HepG2 (cell line): ENCODE measurements around the gene CCDC191. TPM values are rescaled to one million over a fixed set of nuclear protein-coding genes. Genes with fewer than 3 reads are reported as not detected.

Experiments used
- CBX2 ChIP-seq, 2 experiments: fragments of 200-600 bp in 1 of 2; sonication (generic); formaldehyde crosslinking in 1 of 2; IDR thresholded peaks; 2 replicates each; pipeline versions ENCODE4 v1.7.0 to v1.8.1; 2018 to 2022; ENCODE audit warnings: low read depth in 2 of 2, low read length in 1 of 2, mild to moderate bottlenecking in 1 of 2, missing genetic modification reagents in 1 of 2
- DMAP1 ChIP-seq: IDR thresholded peaks from 2 replicates; pipeline ENCODE4 v1.6.1; 2016
- DMTF1 ChIP-seq: sonication (generic); formaldehyde crosslinking; IDR thresholded peaks from 2 replicates; pipeline ENCODE4 v1.4.0; 2020; ENCODE audit warnings: mild to moderate bottlenecking, missing genetic modification reagents
- EEA1 ChIP-seq: sonication (generic); formaldehyde crosslinking; IDR thresholded peaks from 2 replicates; pipeline ENCODE4 v1.5.1; 2020; ENCODE audit warnings: mild to moderate bottlenecking, missing genetic modification reagents, borderline replicate concordance
- EZH2 ChIP-seq: conservative IDR thresholded peaks from 2 replicates; pipeline ENCODE4 v1.6.1; 2012; ENCODE audit warnings: mild to moderate bottlenecking, low read depth, low read length, moderate library complexity
- GTF3A ChIP-seq: sonication (generic); formaldehyde crosslinking; conservative IDR thresholded peaks from 2 replicates; pipeline ENCODE4 v1.4.0; 2020; ENCODE audit warnings: mild to moderate bottlenecking, missing genetic modification reagents
- IKZF1 ChIP-seq: fragments of 450-650 bp; IDR thresholded peaks from 2 replicates; pipeline ENCODE4 v1.7.1; 2016
- PITX1 ChIP-seq: sonication (generic); formaldehyde crosslinking; IDR thresholded peaks from 2 replicates; pipeline ENCODE4 v1.5.1; 2020; ENCODE audit warnings: mild to moderate bottlenecking, missing genetic modification reagents
- REXO4 ChIP-seq: sonication (generic); formaldehyde crosslinking; IDR thresholded peaks from 2 replicates; pipeline ENCODE4 v1.8.0; 2022; ENCODE audit warnings: missing genetic modification reagents, mild to moderate bottlenecking, borderline replicate concordance
- SOX13 ChIP-seq, 3 experiments: fragments of 450-650 bp in 1 of 3; sonication (generic) in 1 of 3; formaldehyde crosslinking in 1 of 3; IDR thresholded peaks in 2 of 3; conservative IDR thresholded peaks in 1 of 3; 2 replicates each; pipeline versions ENCODE4 v1.5.0 to v1.6.1; 2016 to 2020; ENCODE audit warnings: antibody characterized with exemption in 1 of 3, mild to moderate bottlenecking in 1 of 3, missing compliant biosample characterization in 1 of 3, missing genetic modification reagents in 1 of 3, moderate library complexity in 1 of 3
- SP140L ChIP-seq: sonication (generic); formaldehyde crosslinking; IDR thresholded peaks from 2 replicates; pipeline ENCODE4 v1.4.0; 2020; ENCODE audit warnings: missing genetic modification reagents, borderline replicate concordance
- YY1 ChIP-seq: IDR thresholded peaks from 2 replicates; pipeline ENCODE4 v1.6.1; 2011; ENCODE audit warnings: low read length, low read depth, moderate library complexity, mild to moderate bottlenecking; ENCODE audit not compliant: insufficient read depth, insufficient replicate concordance
- ZNF207 ChIP-seq: fragments of 450-650 bp; IDR thresholded peaks from 2 replicates; pipeline ENCODE4 v1.6.1; 2016; ENCODE audit warnings: antibody characterized with exemption, borderline replicate concordance
- ZNF230 ChIP-seq: sonication (generic); formaldehyde crosslinking; IDR thresholded peaks from 2 replicates; pipeline ENCODE4 v1.4.0; 2020; ENCODE audit warnings: mild to moderate bottlenecking, missing genetic modification reagents
- ZNF605 ChIP-seq: sonication (generic); formaldehyde crosslinking; IDR thresholded peaks from 2 replicates; pipeline ENCODE4 v1.8.0; 2022; ENCODE audit warnings: mild to moderate bottlenecking, missing genetic modification reagents
- ZNF703 ChIP-seq: sonication (generic); formaldehyde crosslinking; IDR thresholded peaks from 2 replicates; pipeline ENCODE4 v1.5.1; 2020; ENCODE audit warnings: missing genetic modification reagents, mild to moderate bottlenecking, moderate library complexity, borderline replicate concordance
- ZNF784 ChIP-seq: sonication (generic); formaldehyde crosslinking; IDR thresholded peaks from 2 replicates; pipeline ENCODE4 v1.5.1; 2020; ENCODE audit warnings: missing genetic modification reagents, mild to moderate bottlenecking, borderline replicate concordance
- polyA plus RNA-seq, 8 experiments: library from polyadenylated mRNA; depleted of rRNA in 3 of 8; stranded (reverse) in 7 of 8; unstranded in 1 of 8; fragments of >200 nt; fragmentation: Illumina TruSeq in 4 of 8; extraction: Trizol in 4 of 8; gene quantifications; 2 replicates each; pipeline versions ENCODE4 v1.2.1 to v1.2.3, GENCODE V29; 2011 to 2016; ENCODE audit warnings: low read depth in 4 of 8, missing spikeins in 1 of 8, mixed read lengths in 1 of 8; ENCODE audit not compliant: insufficient read depth in 1 of 8
- total RNA-seq, 5 experiments: library from RNA; depleted of rRNA; stranded (reverse); fragments of >200 nt; fragmentation: Illumina TruSeq; extraction: Trizol; gene quantifications; 2 replicates each; pipeline ENCODE4 v1.2.3, GENCODE V29; 2016; ENCODE audit warnings: low read depth in 1 of 5
- TF ChIP-seq, protein P1 (sequence below): sonication (generic); formaldehyde crosslinking; IDR thresholded peaks from 2 replicates; pipeline ENCODE4 v1.8.1; 2023; ENCODE audit warnings: missing genetic modification reagents, inconsistent platforms, borderline replicate concordance
- TF ChIP-seq, protein P2 (sequence below), 2 experiments: IDR thresholded peaks; 2 replicates each; pipeline ENCODE4 v1.6.1; 2011 to 2012; ENCODE audit warnings: low read length in 2 of 2, borderline replicate concordance in 1 of 2, low read depth in 1 of 2, mild to moderate bottlenecking in 1 of 2, moderate library complexity in 1 of 2

CCDC191 gene
- total and polyA plus RNA-seq, 2 of the 13 experiments (the other 11 are each of a cell fraction or from before 2014, with no cell fraction given), result 0.91 to 1.4 TPM

- peak; percentile 65; the same call in 1 of the 2 replicates for TF ChIP-seq PITX1 (CRISPR knock-in tag)
- peak; percentile 82; the same call in 1 of the 2 replicates for TF ChIP-seq ZNF784 (CRISPR knock-in tag)
- peak; percentile 12; the same call in 1 of the 2 replicates for TF ChIP-seq ZNF230 (CRISPR knock-in tag)
- peak; percentile 69 for TF ChIP-seq YY1
- no peak for TF ChIP-seq SOX13 (IDR thresholded peaks at IDR 0.05)
- peak in 1 of 2 experiments; percentile 36; a peak in 1 of 4 replicates for TF ChIP-seq SOX13 (CRISPR knock-in tag; conservative IDR thresholded peaks at IDR 0.05 in 1 of 2, IDR thresholded peaks at IDR 0.05 in 1 of 2)
- no peak for TF ChIP-seq SP140L (CRISPR knock-in tag)
- TF ChIP-seq EEA1 (CRISPR knock-in tag), result no peak
- 0 out of 2 replicates have a peak, but pooled peaks have one; percentile 61 for TF ChIP-seq ZNF605 (CRISPR knock-in tag)
- no peak for TF ChIP-seq DMTF1 (CRISPR knock-in tag)
- TF ChIP-seq CBX2 (IDR thresholded peaks at IDR 0.05; ENCODE audit: low read depth, low read length), result no peak
- no peak for TF ChIP-seq CBX2 (CRISPR knock-in tag; IDR thresholded peaks at IDR 0.05; ENCODE audit: low read depth)
- TF ChIP-seq, protein P1, sequence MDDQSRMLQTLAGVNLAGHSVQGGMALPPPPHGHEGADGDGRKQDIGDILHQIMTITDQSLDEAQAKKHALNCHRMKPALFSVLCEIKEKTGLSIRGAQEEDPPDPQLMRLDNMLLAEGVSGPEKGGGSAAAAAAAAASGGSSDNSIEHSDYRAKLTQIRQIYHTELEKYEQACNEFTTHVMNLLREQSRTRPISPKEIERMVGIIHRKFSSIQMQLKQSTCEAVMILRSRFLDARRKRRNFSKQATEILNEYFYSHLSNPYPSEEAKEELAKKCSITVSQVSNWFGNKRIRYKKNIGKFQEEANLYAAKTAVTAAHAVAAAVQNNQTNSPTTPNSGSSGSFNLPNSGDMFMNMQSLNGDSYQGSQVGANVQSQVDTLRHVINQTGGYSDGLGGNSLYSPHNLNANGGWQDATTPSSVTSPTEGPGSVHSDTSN (CRISPR knock-in tag), result no peak
- TF ChIP-seq DMAP1 (CRISPR knock-in tag), result peak; percentile 87; the same call in 1 of the 2 replicates
- TF ChIP-seq, protein P2, sequence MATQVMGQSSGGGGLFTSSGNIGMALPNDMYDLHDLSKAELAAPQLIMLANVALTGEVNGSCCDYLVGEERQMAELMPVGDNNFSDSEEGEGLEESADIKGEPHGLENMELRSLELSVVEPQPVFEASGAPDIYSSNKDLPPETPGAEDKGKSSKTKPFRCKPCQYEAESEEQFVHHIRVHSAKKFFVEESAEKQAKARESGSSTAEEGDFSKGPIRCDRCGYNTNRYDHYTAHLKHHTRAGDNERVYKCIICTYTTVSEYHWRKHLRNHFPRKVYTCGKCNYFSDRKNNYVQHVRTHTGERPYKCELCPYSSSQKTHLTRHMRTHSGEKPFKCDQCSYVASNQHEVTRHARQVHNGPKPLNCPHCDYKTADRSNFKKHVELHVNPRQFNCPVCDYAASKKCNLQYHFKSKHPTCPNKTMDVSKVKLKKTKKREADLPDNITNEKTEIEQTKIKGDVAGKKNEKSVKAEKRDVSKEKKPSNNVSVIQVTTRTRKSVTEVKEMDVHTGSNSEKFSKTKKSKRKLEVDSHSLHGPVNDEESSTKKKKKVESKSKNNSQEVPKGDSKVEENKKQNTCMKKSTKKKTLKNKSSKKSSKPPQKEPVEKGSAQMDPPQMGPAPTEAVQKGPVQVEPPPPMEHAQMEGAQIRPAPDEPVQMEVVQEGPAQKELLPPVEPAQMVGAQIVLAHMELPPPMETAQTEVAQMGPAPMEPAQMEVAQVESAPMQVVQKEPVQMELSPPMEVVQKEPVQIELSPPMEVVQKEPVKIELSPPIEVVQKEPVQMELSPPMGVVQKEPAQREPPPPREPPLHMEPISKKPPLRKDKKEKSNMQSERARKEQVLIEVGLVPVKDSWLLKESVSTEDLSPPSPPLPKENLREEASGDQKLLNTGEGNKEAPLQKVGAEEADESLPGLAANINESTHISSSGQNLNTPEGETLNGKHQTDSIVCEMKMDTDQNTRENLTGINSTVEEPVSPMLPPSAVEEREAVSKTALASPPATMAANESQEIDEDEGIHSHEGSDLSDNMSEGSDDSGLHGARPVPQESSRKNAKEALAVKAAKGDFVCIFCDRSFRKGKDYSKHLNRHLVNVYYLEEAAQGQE (IDR thresholded peaks at IDR 0.05; ENCODE audit: borderline replicate concordance in 1 of 2, low read depth in 1 of 2, low read length in 2 of 2), result no peak; a peak in 1 of 4 replicates
- no peak for TF ChIP-seq ZNF703 (CRISPR knock-in tag)
- no peak for TF ChIP-seq IKZF1
- TF ChIP-seq REXO4 (CRISPR knock-in tag), result no peak
- no peak for TF ChIP-seq EZH2
- no peak for TF ChIP-seq ZNF207
- 0 out of 2 replicates have a peak, but pooled peaks have one; percentile 19 for TF ChIP-seq GTF3A
These were observed at the start of gene CCDC191, which contains the start of gene QTRT2 (continued) for GRCh38 chr3:114056130-114057010.
